ENCODE data around the gene ODAM.
"Not testable (repeated sequence)": the region's sequence is repeated elsewhere in the genome, so short reads cannot be mapped to it uniquely, and the experiment has no call there.

The ODAM gene

GRCh38 chr4:70195425-70195824 is at the start of gene ODAM:
ODAM (plus strand) TSS chr4:70195725; CDS start chr4:70196544, 819 bp downstream.
- DNase-seq (ENCODE audit: low spot score) = no peak

- no peak for DNase-seq (ENCODE audit: low spot score)
Observed at GRCh38 chr4:70151271-70151670, 44.3 kb upstream of the ODAM start.

GRCh38 chr4:70152088-70152487 is 43.4 kb upstream of the ODAM start:
- DNase-seq (ENCODE audit: low spot score) = no peak

- DNase-seq (ENCODE audit: low spot score) = no peak
Observed at GRCh38 chr4:70153937-70154336, 41.6 kb upstream of the ODAM start, which contains the start of gene PRR27. PRR27 (plus strand) TSS chr4:70154237; CDS start chr4:70154376, 139 bp downstream.

- DNase-seq (ENCODE audit: low spot score) = no peak
Observed at GRCh38 chr4:70158576-70158975, 36.9 kb upstream of the ODAM start.

GRCh38 chr4:70177090-70177489 is 18.4 kb upstream of the ODAM start:
- DNase-seq (ENCODE audit: low spot score) = no peak

GRCh38 chr4:70178075-70178660 is 17.4 kb upstream of the ODAM start:
- no peak for DNase-seq (ENCODE audit: low spot score)

GRCh38 chr4:70179811-70180210 is 15.7 kb upstream of the ODAM start:
- no peak for DNase-seq (ENCODE audit: low spot score)

GRCh38 chr4:70181864-70182263 is 13.7 kb upstream of the ODAM start:
- DNase-seq (ENCODE audit: low spot score) = no peak

- DNase-seq (ENCODE audit: low spot score) = no peak
Observed at GRCh38 chr4:70182517-70183167, 12.9 kb upstream of the ODAM start.

GRCh38 chr4:70183168-70183939 is 12.2 kb upstream of the ODAM start:
- peak; percentile 1 for DNase-seq (ENCODE audit: low spot score)

GRCh38 chr4:70183940-70184246 is 11.6 kb upstream of the ODAM start:
- DNase-seq (ENCODE audit: low spot score) = no peak

GRCh38 chr4:70187216-70187615 is 8.3 kb upstream of the ODAM start:
- no peak for DNase-seq (ENCODE audit: low spot score)

GRCh38 chr4:70190579-70190978 is 4.9 kb upstream of the ODAM start:
- no peak for DNase-seq (ENCODE audit: low spot score)

GRCh38 chr4:70191647-70192046 is 3.9 kb upstream of the ODAM start:
- no peak for DNase-seq (ENCODE audit: low spot score)

- no peak for DNase-seq (ENCODE audit: low spot score)
Observed at GRCh38 chr4:70192895-70193294, 2.6 kb upstream of the ODAM start.

- DNase-seq (ENCODE audit: low spot score) = no peak
Observed at GRCh38 chr4:70196857-70197256, 1.3 kb downstream of the ODAM start.

GRCh38 chr4:70197842-70198241 is 2.3 kb downstream of the ODAM start:
- DNase-seq (ENCODE audit: low spot score) = no peak

GRCh38 chr4:70203601-70204000 is 8.1 kb downstream of the ODAM start:
- no peak for DNase-seq (ENCODE audit: low spot score)

- not testable (repeated sequence) for DNase-seq (ENCODE audit: low spot score)
Observed at GRCh38 chr4:70212752-70213151, 17.2 kb downstream of the ODAM start.

GRCh38 chr4:70216109-70216508 is 20.6 kb downstream of the ODAM start:
- DNase-seq (ENCODE audit: low spot score) = not testable (repeated sequence)

- not testable (repeated sequence) for DNase-seq (ENCODE audit: low spot score)
Observed at GRCh38 chr4:70216550-70216949, 21.0 kb downstream of the ODAM start.

- DNase-seq (ENCODE audit: low spot score) = not testable (repeated sequence)
Observed at GRCh38 chr4:70221389-70221788, 25.9 kb downstream of the ODAM start.
